Upper lobe of left lung (tissue), 6 donors: ENCODE results near the gene RABEP1. TPM values are rescaled to one million over a fixed set of nuclear protein-coding genes. Genes with fewer than 3 reads are reported as not detected.

ENCODE experiments used
- ATAC-seq, 2 donors: fragments of 200-7000 bp; cut with Tn5 transposase; one replicate each; pipeline ENCODE4 v1.9.1; 2022; ENCODE audit warnings: mild to moderate bottlenecking in 2 of 2, moderate library complexity in 2 of 2; ENCODE audit not compliant: low FRiP score in 2 of 2
- DNase-seq, 2 donors: peaks; one replicate each; pipeline ENCODE4 v3.0.0-alpha.2; 2019 to 2020
- H3K27ac ChIP-seq, 4 donors: fragments of 200-600 bp; sonication (generic); one replicate each; pipeline ENCODE4 v1.5.1; 2016 to 2019
- H3K27me3 ChIP-seq, 4 donors: fragments of 200-600 bp; sonication (generic); one replicate each; pipeline ENCODE4 v1.5.1; 2017 to 2019
- H3K36me3 ChIP-seq, 4 donors: fragments of 200-600 bp; sonication (generic); one replicate each; pipeline ENCODE4 v1.5.1; 2016 to 2019
- H3K4me1 ChIP-seq, 4 donors: fragments of 200-600 bp; sonication (generic); one replicate each; pipeline ENCODE4 v1.5.1; 2018 to 2019
- H3K4me3 ChIP-seq, 4 donors: fragments of 200-600 bp; sonication (generic); one replicate each; pipeline ENCODE4 v1.5.1; 2017 to 2019; ENCODE audit warnings: mild to moderate bottlenecking in 2 of 4, moderate library complexity in 1 of 4
- H3K9me3 ChIP-seq, 4 donors: fragments of 200-600 bp; sonication (generic); one replicate each; pipeline ENCODE4 v1.5.1; 2018 to 2019
- CTCF ChIP-seq, 6 experiments: fragments of 450-650 bp in 4 of 6; fragments of 200-600 bp in 2 of 6; sonication (generic) in 2 of 6; IDR thresholded peaks; one replicate each; pipeline ENCODE4 v1.5.1; 2016 to 2019; ENCODE audit warnings: antibody characterized with exemption in 6 of 6
- EP300 ChIP-seq, 4 donors: sonication (generic); formaldehyde crosslinking; IDR thresholded peaks; one replicate each; pipeline ENCODE4 v1.5.1; 2017; ENCODE audit warnings: antibody characterized with exemption in 4 of 4, control low read depth in 2 of 4
- POLR2A ChIP-seq, 4 donors: fragments of 450-650 bp; IDR thresholded peaks; one replicate each; pipeline ENCODE4 v1.5.1; 2016 to 2017; ENCODE audit warnings: antibody characterized with exemption in 4 of 4, mild to moderate bottlenecking in 2 of 4
- POLR2AphosphoS5 ChIP-seq, 2 donors: sonication (generic); formaldehyde crosslinking; IDR thresholded peaks; one replicate each; pipeline ENCODE4 v1.5.1; 2017; ENCODE audit warnings: antibody characterized with exemption in 2 of 2
- WGBS, 2 donors: methylation state at CpG; one replicate each; pipeline ENCODE4 v1.1.5; 2017 to 2018; 5-methylcytosine and 5-hydroxymethylcytosine counted together
- total RNA-seq, 6 donors: library from RNA; depleted of rRNA in 4 of 6; stranded (reverse); fragments of >200 nt in 4 of 6; gene quantifications; one replicate each; pipeline versions ENCODE4 v1.1.0 to v1.2.1, GENCODE V29; 2016 to 2021
- donor health status: DM: no; HTN: no; CAD: no; lungs with moderate emphysema.
- donor health status: DM: no; HTN: yes; CAD: no; lungs with severe emphysema.

The RABEP1 gene
- total RNA-seq, 6 donors from 2014 or later: 36.1 to 81.7 (median 39.6) TPM

- H3K27ac ChIP-seq: no peak overlapping the region
- H3K4me1 ChIP-seq: peaks cover 21 to 46% (median 28%) of the 10 kb centered on the region in 4 donors
- 88 to 96% methylated on average over 3 of the region's 3 CpGs for whole genome bisulfite sequencing, 2 donors
- no peak for DNase-seq
- TF ChIP-seq CTCF (IDR thresholded peaks at IDR 0.05) (no peak), POLR2AphosphoS5 (IDR thresholded peaks at IDR 0.05) (no peak), EP300 (IDR thresholded peaks at IDR 0.05) (no peak), POLR2A (IDR thresholded peaks at IDR 0.05) (no peak)
- H3K27me3 ChIP-seq: no peaks in the 10 kb centered on the region
- ATAC-seq: no peak
- H3K36me3 ChIP-seq: no peaks in the 10 kb centered on the region
- H3K9me3 ChIP-seq: no peaks in the 10 kb centered on the region
- no peak overlapping the region for H3K4me3 ChIP-seq
These were observed 4.8 kb downstream of the RABEP1 start for GRCh38 chr17:5286846-5287245.

- H3K9me3 ChIP-seq: no peaks in the 10 kb centered on the region
These were observed 9.7 kb downstream of the RABEP1 start for GRCh38 chr17:5291683-5292350.

GRCh38 chr17:5297245-5297644, 15.2 kb downstream of the RABEP1 start:
- Histone ChIP-seq H3K9me3 (no peaks in the 10 kb centered on the region), H3K4me3 (no peak overlapping the region), H3K4me1 (peaks cover 0 to 5% (median 0%) of the 10 kb centered on the region in 4 donors), H3K27me3 (no peaks in the 10 kb centered on the region), H3K27ac (no peak overlapping the region), H3K36me3 (peaks cover 0 to 6% (median 0%) of the 10 kb centered on the region in 4 donors)
- TF ChIP-seq CTCF (IDR thresholded peaks at IDR 0.05) (no peak), EP300 (IDR thresholded peaks at IDR 0.05) (no peak), POLR2A (IDR thresholded peaks at IDR 0.05) (no peak), POLR2AphosphoS5 (IDR thresholded peaks at IDR 0.05) (no peak)
- DNase-seq: no peak
- WGBS, 2 donors: 67 to 77% methylated on average over 2 of the region's 2 CpGs
- no peak for ATAC-seq

More at GRCh38 chr17:5291683-5292350, 9.7 kb downstream of the RABEP1 start:
- DNase-seq (no peak), ATAC-seq (no peak)
- TF ChIP-seq EP300 (IDR thresholded peaks at IDR 0.05): no peak
- no peak for TF ChIP-seq POLR2A (IDR thresholded peaks at IDR 0.05)
- H3K4me3 ChIP-seq: no peak overlapping the region
- WGBS, 2 donors: 74 to 78% methylated on average over 8 of the region's 8 CpGs
- no peaks in the 10 kb centered on the region for H3K27me3 ChIP-seq
- H3K36me3 ChIP-seq: no peaks in the 10 kb centered on the region
- no peak overlapping the region for H3K27ac ChIP-seq
- H3K4me1 ChIP-seq: peaks cover 4 to 21% (median 6%) of the 10 kb centered on the region in 4 donors

- 52 to 69% methylated on average over 3 to 4 of the region's 4 CpGs for WGBS, 2 donors
- no peaks in the 10 kb centered on the region for H3K27me3 ChIP-seq
- H3K4me1 ChIP-seq: peaks cover 0 to 2% (median 0%) of the 10 kb centered on the region in 4 donors
- H3K9me3 ChIP-seq: no peaks in the 10 kb centered on the region
- H3K4me3 ChIP-seq: no peak overlapping the region
- TF ChIP-seq CTCF (IDR thresholded peaks at IDR 0.05): no peak
- no peak for TF ChIP-seq POLR2A (IDR thresholded peaks at IDR 0.05)
- TF ChIP-seq POLR2AphosphoS5 (IDR thresholded peaks at IDR 0.05): no peak
- no peak for TF ChIP-seq EP300 (IDR thresholded peaks at IDR 0.05)
- H3K27ac ChIP-seq: no peak overlapping the region
- DNase-seq (no peak), ATAC-seq (no peak)
- H3K36me3 ChIP-seq: peaks cover 0 to 6% (median 0%) of the 10 kb centered on the region in 4 donors
These were observed 17.3 kb downstream of the RABEP1 start for GRCh38 chr17:5299383-5299782.

GRCh38 chr17:5304636-5305035, 22.6 kb downstream of the RABEP1 start:
- Histone ChIP-seq H3K4me3 (no peak overlapping the region), H3K27me3 (no peaks in the 10 kb centered on the region), H3K36me3 (peaks cover 0 to 6% (median 0%) of the 10 kb centered on the region in 4 donors), H3K27ac (no peak overlapping the region), H3K9me3 (no peaks in the 10 kb centered on the region), H3K4me1 (peaks cover 0 to 4% (median 0%) of the 10 kb centered on the region in 4 donors)
- ATAC-seq (no peak), DNase-seq (no peak)
- TF ChIP-seq EP300 (IDR thresholded peaks at IDR 0.05) (no peak), POLR2AphosphoS5 (IDR thresholded peaks at IDR 0.05) (no peak), CTCF (IDR thresholded peaks at IDR 0.05) (no peak), POLR2A (IDR thresholded peaks at IDR 0.05) (no peak)
- WGBS, 2 donors: 95 to 100% methylated on average over 1 of the region's 1 CpG
